Thoracic aorta (tissue), 2 donors: ENCODE measurements around the gene ARFGEF2. TPM values are rescaled to one million over a fixed set of nuclear protein-coding genes. Genes with fewer than 3 reads are reported as not detected.

Source experiments
- ATAC-seq: fragments of 150-250 bp; one replicate; pipeline ENCODE4 v1.8.0; 2017; ENCODE audit warnings: low read depth; ENCODE audit not compliant: insufficient number of reproducible peaks, low FRiP score
- DNase-seq: peaks from one replicate; pipeline ENCODE4 v3.0.0-alpha.2; 2020; ENCODE audit warnings: low spot score
- H3K27ac ChIP-seq, 2 donors: fragments of 200-600 bp; sonication (generic); 1 replicate in 1 of 2; 2 replicates in 1 of 2; pipeline ENCODE4 v1.5.1; 2016; ENCODE audit warnings: mild to moderate bottlenecking in 2 of 2, moderate library complexity in 2 of 2
- H3K27me3 ChIP-seq: fragments of 200-600 bp; sonication (generic); replicated peaks from 2 replicates; pipeline ENCODE4 v1.6.0; 2016; ENCODE audit warnings: mild to moderate bottlenecking; ENCODE audit not compliant: insufficient read depth
- H3K36me3 ChIP-seq: fragments of 200-600 bp; sonication (generic); one replicate; pipeline ENCODE4 v1.5.1; 2016
- H3K4me1 ChIP-seq, 2 donors: fragments of 200-600 bp; sonication (generic); 1 replicate in 1 of 2; 2 replicates in 1 of 2; pipeline versions ENCODE4 v1.5.1 to v1.6.0; 2016; ENCODE audit warnings: low read depth in 2 of 2, mild to moderate bottlenecking in 1 of 2; ENCODE audit not compliant: control insufficient read depth in 1 of 2
- H3K4me3 ChIP-seq: fragments of 200-600 bp; sonication (generic); 2 replicates; pipeline ENCODE4 v1.5.1; 2016; ENCODE audit warnings: mild to moderate bottlenecking
- H3K9me3 ChIP-seq: fragments of 200-600 bp; sonication (generic); 2 replicates; pipeline ENCODE4 v1.5.1; 2016
- total RNA-seq, 2 donors: library from RNA; depleted of rRNA; stranded (reverse); fragments of >200 nt; gene quantifications; one replicate each; pipeline versions ENCODE4 v1.1.0 to v1.2.3, GENCODE V29; 2016
- TF ChIP-seq, protein P1 (sequence below): fragments of 200-600 bp; sonication (generic); IDR thresholded peaks from one replicate; pipeline ENCODE4 v1.5.1; 2019; ENCODE audit warnings: antibody characterized with exemption

ARFGEF2 gene
- total RNA-seq, 2 donors from 2014 or later = 25.9 to 37.2 TPM

DNA sequence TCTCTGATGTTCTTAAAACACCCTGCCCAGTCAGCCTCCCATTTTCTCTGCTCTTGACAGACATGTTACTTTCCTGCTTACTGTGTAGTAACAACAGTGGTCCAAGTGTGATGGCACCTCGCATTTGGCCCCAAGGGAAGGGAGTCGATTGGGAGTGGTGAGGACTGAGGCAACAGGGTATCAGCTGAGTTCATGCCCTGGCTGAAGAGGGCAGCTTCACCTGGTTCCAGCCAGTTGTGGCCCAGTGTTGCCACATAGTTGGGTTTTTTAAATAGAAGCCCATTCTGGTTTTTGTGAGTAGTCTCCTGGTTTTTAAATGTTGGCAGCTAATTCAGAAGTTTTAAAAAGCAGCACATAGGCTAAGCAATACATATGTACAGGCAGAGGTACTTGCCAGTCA is 37.2 kb downstream of the ARFGEF2 start:
- ATAC-seq (no peak), DNase-seq (no peak)
- Histone ChIP-seq H3K36me3 (peaks cover 30% of the 10 kb centered on the region), H3K27me3 (no peaks in the 10 kb centered on the region), H3K4me3 (no peak overlapping the region), H3K4me1 (no peaks in the 10 kb centered on the region), H3K9me3 (no peaks in the 10 kb centered on the region), H3K27ac (no peak overlapping the region)
- TF ChIP-seq, protein P1, sequence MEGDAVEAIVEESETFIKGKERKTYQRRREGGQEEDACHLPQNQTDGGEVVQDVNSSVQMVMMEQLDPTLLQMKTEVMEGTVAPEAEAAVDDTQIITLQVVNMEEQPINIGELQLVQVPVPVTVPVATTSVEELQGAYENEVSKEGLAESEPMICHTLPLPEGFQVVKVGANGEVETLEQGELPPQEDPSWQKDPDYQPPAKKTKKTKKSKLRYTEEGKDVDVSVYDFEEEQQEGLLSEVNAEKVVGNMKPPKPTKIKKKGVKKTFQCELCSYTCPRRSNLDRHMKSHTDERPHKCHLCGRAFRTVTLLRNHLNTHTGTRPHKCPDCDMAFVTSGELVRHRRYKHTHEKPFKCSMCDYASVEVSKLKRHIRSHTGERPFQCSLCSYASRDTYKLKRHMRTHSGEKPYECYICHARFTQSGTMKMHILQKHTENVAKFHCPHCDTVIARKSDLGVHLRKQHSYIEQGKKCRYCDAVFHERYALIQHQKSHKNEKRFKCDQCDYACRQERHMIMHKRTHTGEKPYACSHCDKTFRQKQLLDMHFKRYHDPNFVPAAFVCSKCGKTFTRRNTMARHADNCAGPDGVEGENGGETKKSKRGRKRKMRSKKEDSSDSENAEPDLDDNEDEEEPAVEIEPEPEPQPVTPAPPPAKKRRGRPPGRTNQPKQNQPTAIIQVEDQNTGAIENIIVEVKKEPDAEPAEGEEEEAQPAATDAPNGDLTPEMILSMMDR = no peak

DNA sequence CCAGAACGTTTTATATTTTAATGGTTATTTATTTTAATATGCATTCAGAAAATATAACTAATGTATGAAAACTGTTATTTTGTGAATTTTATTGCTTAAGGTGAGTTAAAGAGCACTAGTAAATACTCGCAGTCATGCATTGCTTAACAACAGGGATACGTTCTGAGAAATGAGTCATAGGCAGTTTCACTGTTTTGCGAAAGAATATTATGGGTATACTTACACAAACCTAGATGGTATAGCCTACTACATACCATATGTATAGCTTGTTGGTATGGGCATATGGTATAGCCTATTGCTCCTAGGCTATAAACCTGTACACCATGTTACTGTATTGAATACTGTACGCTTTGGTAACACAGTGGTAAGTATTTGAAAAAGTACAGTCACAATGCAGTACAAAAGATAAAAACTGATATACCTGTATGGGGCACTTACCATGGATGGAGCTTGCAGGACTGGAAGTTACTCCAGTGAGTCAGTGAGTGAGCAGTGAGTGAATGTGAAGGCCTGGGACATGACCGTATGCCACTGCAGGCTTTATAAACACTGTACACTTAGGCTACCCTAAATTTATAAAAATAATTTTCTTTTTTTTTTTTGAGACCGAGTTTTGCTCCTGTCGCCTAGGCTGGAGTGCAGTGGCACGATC is 38.5 kb downstream of the ARFGEF2 start:
- Histone ChIP-seq H3K27me3 (no peaks in the 10 kb centered on the region), H3K9me3 (no peaks in the 10 kb centered on the region), H3K36me3 (peaks cover 24% of the 10 kb centered on the region), H3K4me3 (no peak overlapping the region), H3K4me1 (no peaks in the 10 kb centered on the region), H3K27ac (no peak overlapping the region)
- ATAC-seq = no peak
- TF ChIP-seq, protein P1 = no peak
- DNase-seq = no peak

DNA sequence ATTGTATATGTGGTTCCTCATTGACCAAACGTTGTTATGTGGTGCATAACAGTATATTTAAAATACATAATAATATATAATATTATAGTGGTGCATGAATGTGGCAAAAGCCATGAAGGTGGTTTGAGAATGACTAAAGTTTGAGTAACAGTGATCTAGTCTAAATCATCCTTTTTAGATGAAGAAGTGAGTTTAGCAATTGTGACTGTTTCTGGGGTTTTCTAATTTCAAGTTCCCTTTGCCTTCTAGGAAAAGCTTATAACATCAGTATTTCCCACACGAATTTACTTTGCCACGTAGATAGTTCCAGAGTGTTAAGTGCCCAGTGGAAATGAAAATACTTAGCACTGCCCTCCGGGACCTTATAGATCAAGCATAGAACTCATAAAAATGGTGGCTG is 40.9 kb downstream of the ARFGEF2 start:
- Histone ChIP-seq H3K27me3 (no peaks in the 10 kb centered on the region), H3K27ac (no peak overlapping the region), H3K9me3 (no peaks in the 10 kb centered on the region), H3K4me1 (no peaks in the 10 kb centered on the region), H3K36me3 (peaks cover 18% of the 10 kb centered on the region), H3K4me3 (no peak overlapping the region)
- ATAC-seq (no peak), DNase-seq (no peak)
- TF ChIP-seq, protein P1 = no peak

DNA sequence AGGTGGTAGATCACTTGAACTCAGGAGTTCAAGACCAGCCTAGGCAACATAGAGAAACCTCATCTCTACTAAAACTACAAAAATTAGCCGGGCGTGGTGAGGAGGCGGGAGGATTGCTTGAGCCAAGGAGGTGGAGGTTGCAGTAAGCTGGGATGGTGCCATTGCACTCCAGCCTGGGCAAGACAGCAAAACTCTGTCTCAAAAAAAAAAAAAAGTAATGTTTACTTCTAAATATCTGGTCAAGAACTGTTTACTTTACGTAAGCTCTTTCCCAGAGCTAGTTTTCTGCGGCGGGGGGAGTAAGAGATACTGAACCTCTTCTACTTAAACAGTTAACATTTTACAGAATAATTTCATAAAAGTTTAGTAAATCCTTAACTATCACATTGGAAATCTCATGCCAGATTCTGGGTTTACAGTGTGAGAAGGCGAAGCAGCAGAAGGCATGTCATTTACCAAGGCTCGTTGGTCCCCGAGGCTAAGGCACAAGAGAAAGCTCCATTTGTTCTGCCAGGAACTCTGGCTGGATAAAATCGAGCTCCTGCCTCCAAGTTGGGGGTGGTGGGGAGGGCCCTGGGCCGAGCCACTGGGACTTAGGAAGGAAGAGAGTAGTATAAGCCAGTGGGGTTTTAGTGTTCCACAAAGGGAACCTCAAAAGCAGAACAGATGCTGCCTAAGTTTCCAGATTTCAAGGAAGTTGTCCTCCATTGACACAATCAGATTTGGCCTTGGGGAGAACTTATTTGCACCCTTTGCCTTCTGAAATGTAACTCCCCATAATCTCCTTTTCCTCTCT is 41.7 kb downstream of the ARFGEF2 start:
- ATAC-seq (no peak), DNase-seq (no peak)
- TF ChIP-seq, protein P1 = no peak
- Histone ChIP-seq H3K27ac (no peak overlapping the region), H3K4me3 (no peak overlapping the region), H3K4me1 (no peaks in the 10 kb centered on the region), H3K27me3 (no peaks in the 10 kb centered on the region), H3K36me3 (peaks cover 14% of the 10 kb centered on the region), H3K9me3 (no peaks in the 10 kb centered on the region)

DNA sequence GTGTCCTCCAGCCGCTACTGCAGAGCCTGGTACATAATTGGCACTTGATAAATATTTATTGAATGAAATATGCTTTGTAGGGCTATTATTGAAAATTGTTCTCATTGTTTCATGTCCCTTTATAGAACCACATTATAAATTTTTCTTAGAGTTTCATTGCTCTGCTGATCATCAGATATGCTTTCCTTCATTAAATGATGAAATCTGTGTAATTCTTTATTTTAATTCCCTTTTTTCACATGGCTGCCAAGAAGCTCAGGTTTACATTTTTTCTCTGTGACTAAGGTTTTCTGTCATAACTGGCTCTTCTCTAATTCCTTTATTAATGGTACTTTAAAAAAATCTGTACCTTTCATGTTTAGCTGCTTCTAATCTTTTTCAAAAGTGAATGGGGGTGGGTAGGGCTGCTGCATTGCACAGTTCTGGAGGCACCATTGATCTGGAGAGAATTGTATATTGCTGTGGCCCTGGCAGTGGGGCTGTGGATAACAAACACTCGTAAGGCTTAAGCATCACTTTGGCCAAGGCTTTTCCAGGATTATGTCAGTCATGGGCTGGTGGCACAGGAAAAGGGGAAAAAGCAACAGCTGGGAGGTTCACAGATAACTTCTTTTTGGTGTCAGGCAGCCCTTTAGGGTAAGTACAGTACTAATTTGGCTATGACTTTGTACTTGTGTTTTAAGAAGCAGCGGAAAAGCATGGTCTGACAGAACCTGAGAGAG is 43.8 kb downstream of the ARFGEF2 start:
- no peak for DNase-seq
- Histone ChIP-seq H3K27ac (no peak overlapping the region), H3K4me3 (no peak overlapping the region), H3K9me3 (no peaks in the 10 kb centered on the region), H3K36me3 (peaks cover 31% of the 10 kb centered on the region), H3K4me1 (no peaks in the 10 kb centered on the region), H3K27me3 (no peaks in the 10 kb centered on the region)
- ATAC-seq = no peak
- TF ChIP-seq, protein P1 = no peak
